CD14-positive monocyte (primary cell): ENCODE data around the gene SKOR2. TPM values are rescaled to one million over a fixed set of nuclear protein-coding genes. Genes with fewer than 3 reads are reported as not detected.

ENCODE experiments used
- DNase-seq, 3 donors: peaks; one replicate each; pipeline ENCODE4 v3.0.0-alpha.2; 2011 to 2022
- H2AFZ ChIP-seq: 2 replicates; pipeline ENCODE4 v1.6.0; 2012; ENCODE audit warnings: mild to moderate bottlenecking, low read depth, low read length, inconsistent platforms; ENCODE audit not compliant: insufficient read depth, poor library complexity, severe bottlenecking
- H3K27ac ChIP-seq, 2 donors: 1 replicate in 1 of 2; 2 replicates in 1 of 2; pipeline ENCODE4 v1.5.1; 2012 to 2013; ENCODE audit warnings: low read length in 2 of 2, control low read depth in 1 of 2, inconsistent platforms in 1 of 2, low read depth in 1 of 2, mild to moderate bottlenecking in 1 of 2
- H3K27me3 ChIP-seq, 2 donors: one replicate each; pipeline versions ENCODE4 v1.6.0 to v1.6.1; 2011 to 2013; ENCODE audit warnings: low read length in 2 of 2; ENCODE audit not compliant: control insufficient read depth in 2 of 2, insufficient read depth in 2 of 2
- H3K36me3 ChIP-seq, 2 donors: replicated peaks in 1 of 2; 1 replicate in 1 of 2; 2 replicates in 1 of 2; pipeline versions ENCODE4 v1.5.1 to v1.6.1; 2012 to 2013; ENCODE audit warnings: low read length in 2 of 2, control low read depth in 1 of 2, inconsistent platforms in 1 of 2, mild to moderate bottlenecking in 1 of 2; ENCODE audit not compliant: insufficient read depth in 2 of 2, control insufficient read depth in 1 of 2
- H3K4me1 ChIP-seq, 2 donors: 1 replicate in 1 of 2; 2 replicates in 1 of 2; pipeline versions ENCODE4 v1.5.1 to v1.6.1; 2012 to 2013; ENCODE audit warnings: low read length in 2 of 2, control low read depth in 1 of 2, inconsistent platforms in 1 of 2, mild to moderate bottlenecking in 1 of 2, moderate library complexity in 1 of 2; ENCODE audit not compliant: insufficient read depth in 2 of 2, control insufficient read depth in 1 of 2
- H3K4me2 ChIP-seq: replicated peaks from 2 replicates; pipeline ENCODE3; 2012; ENCODE audit warnings: low read length, moderate library complexity, mild to moderate bottlenecking; ENCODE audit not compliant: poor library complexity, severe bottlenecking; ENCODE audit errors: extremely low read depth
- H3K4me3 ChIP-seq, 3 experiments: fragments of 200-600 bp in 1 of 3; sonication (generic) in 1 of 3; replicated peaks in 1 of 3; 1 replicate in 2 of 3; 2 replicates in 1 of 3; pipeline ENCODE4 v1.5.1; 2011 to 2013; ENCODE audit warnings: low read length in 3 of 3, mild to moderate bottlenecking in 3 of 3, control low read depth in 2 of 3, low read depth in 2 of 3, inconsistent platforms in 1 of 3, moderate library complexity in 1 of 3
- H3K79me2 ChIP-seq: 2 replicates; pipeline ENCODE4 v1.6.0; 2012; ENCODE audit warnings: mild to moderate bottlenecking, control low read depth, inconsistent platforms, low read length, moderate library complexity; ENCODE audit not compliant: insufficient read depth
- H3K9ac ChIP-seq: 2 replicates; pipeline ENCODE4 v1.6.0; 2017; ENCODE audit warnings: low read length, mild to moderate bottlenecking; ENCODE audit not compliant: insufficient read depth, poor library complexity, severe bottlenecking
- H3K9me3 ChIP-seq, 2 donors: replicated peaks in 1 of 2; 1 replicate in 1 of 2; 2 replicates in 1 of 2; pipeline versions ENCODE4 v1.5.1 to v1.6.1; 2012 to 2013; ENCODE audit warnings: low read length in 2 of 2, control low read depth in 1 of 2; ENCODE audit not compliant: control insufficient read depth in 1 of 2, insufficient read depth in 1 of 2
- H4K20me1 ChIP-seq: 2 replicates; pipeline ENCODE4 v1.6.0; 2012; ENCODE audit warnings: mild to moderate bottlenecking, low read length, control low read depth, moderate library complexity; ENCODE audit not compliant: insufficient read depth
- H3K27ac Mint-ChIP-seq, 7 donors: one replicate each; pipeline ENCODE4 v1.8.0; 2020; ENCODE audit warnings: mild to moderate bottlenecking in 7 of 7, mixed read lengths in 7 of 7, moderate library complexity in 6 of 7, inconsistent platforms in 2 of 7
- H3K27me3 Mint-ChIP-seq, 3 donors: one replicate each; pipeline ENCODE4 v1.8.0; 2021 to 2022; ENCODE audit warnings: low read depth in 3 of 3, mild to moderate bottlenecking in 3 of 3, mixed read lengths in 3 of 3, moderate library complexity in 3 of 3, inconsistent platforms in 1 of 3
- H3K36me3 Mint-ChIP-seq, 2 donors: one replicate each; pipeline ENCODE4 v1.8.0; 2020; ENCODE audit warnings: mixed read lengths in 2 of 2, inconsistent platforms in 1 of 2, mild to moderate bottlenecking in 1 of 2
- H3K4me1 Mint-ChIP-seq: one replicate; pipeline ENCODE4 v1.8.0; 2020; ENCODE audit warnings: mild to moderate bottlenecking, mixed read lengths
- H3K4me3 Mint-ChIP-seq, 2 donors: one replicate each; pipeline ENCODE4 v1.8.0; 2020; ENCODE audit warnings: mild to moderate bottlenecking in 2 of 2, mixed read lengths in 2 of 2, moderate library complexity in 1 of 2
- H3K9me3 Mint-ChIP-seq, 7 donors: one replicate each; pipeline ENCODE4 v1.8.0; 2020 to 2022; ENCODE audit warnings: mixed read lengths in 7 of 7, mild to moderate bottlenecking in 6 of 7, moderate library complexity in 6 of 7, inconsistent platforms in 2 of 7
- CTCF ChIP-seq: fragments of 200-600 bp; IDR thresholded peaks from one replicate; pipeline ENCODE4 v1.8.0; 2022; ENCODE audit warnings: antibody characterized with exemption, mild to moderate bottlenecking
- whole genome bisulfite sequencing: methylation state at CpG from one replicate; pipeline ENCODE4 v1.1.5; 2013; ENCODE audit warnings: missing lambda C conversion rate; ENCODE audit not compliant: insufficient coverage; 5-methylcytosine and 5-hydroxymethylcytosine counted together
- intact Hi-C, 2 donors: fragments of 100-400 bp; cut with micrococcal nuclease; formaldehyde crosslinking; loops; one replicate each; pipeline versions ENCODE4 v1.15.0 to v1.15.1; 2023
- polyA plus RNA-seq, 3 donors: library from polyadenylated mRNA; depleted of rRNA in 1 of 3; unstranded in 2 of 3; stranded (reverse) in 1 of 3; fragments of 300-500 nt in 2 of 3; fragments of >200 nt in 1 of 3; fragmentation: Illumina TruSeq in 2 of 3; gene quantifications; 1 replicate in 2 of 3; 2 replicates in 1 of 3; pipeline ENCODE4 v1.2.3, GENCODE V29; 2012 to 2021

Gene SKOR2
- polyA plus RNA-seq, 3 donors = not detected

GRCh38 chr18:47280121-47280520, 28.7 kb upstream of the SKOR2 start:
- TF ChIP-seq CTCF = no peak
- Histone ChIP-seq H4K20me1 (no peaks in the 10 kb centered on the region), H2AFZ (no peak overlapping the region), H3K4me2 (no peak overlapping the region), H3K4me1 (no peaks in the 10 kb centered on the region), H3K4me3 (no peak overlapping the region), H3K36me3 (no peaks in the 10 kb centered on the region), H3K79me2 (no peaks in the 10 kb centered on the region), H3K27ac (no peak overlapping the region), H3K9me3 (no peaks in the 10 kb centered on the region), H3K27me3 (no peaks in the 10 kb centered on the region), H3K9ac (no peak overlapping the region)
- no CpG with 5 or more reads among the region's 3 CpGs for WGBS
- H3K27ac Mint-ChIP-seq = no peak overlapping the region
- no peaks in the 10 kb centered on the region for H3K36me3 Mint-ChIP-seq
- no peak overlapping the region for H3K4me3 Mint-ChIP-seq
- H3K9me3 Mint-ChIP-seq = no peaks in the 10 kb centered on the region
- H3K4me1 Mint-ChIP-seq = no peaks in the 10 kb centered on the region
- peaks cover 0 to 4% (median 4%) of the 10 kb centered on the region in 3 donors for H3K27me3 Mint-ChIP-seq
- no peak for DNase-seq
- intact Hi-C loops = no loop called here

GRCh38 chr18:47274961-47275360, 23.5 kb upstream of the SKOR2 start:
- Histone ChIP-seq H3K9me3 (no peaks in the 10 kb centered on the region), H3K4me1 (no peaks in the 10 kb centered on the region), H3K27me3 (peaks cover 3 to 5% of the 10 kb centered on the region in 2 donors), H3K36me3 (no peaks in the 10 kb centered on the region), H3K9ac (no peak overlapping the region), H4K20me1 (no peaks in the 10 kb centered on the region), H3K4me2 (no peak overlapping the region), H3K27ac (no peak overlapping the region), H2AFZ (no peak overlapping the region), H3K79me2 (no peaks in the 10 kb centered on the region), H3K4me3 (no peak overlapping the region)
- Mint-ChIP-seq H3K9me3 (peaks cover 0 to 3% (median 0%) of the 10 kb centered on the region in 7 donors), H3K4me3 (peak overlapping the region in 1 of 2 donors; percentile 7), H3K4me1 (no peaks in the 10 kb centered on the region), H3K36me3 (no peaks in the 10 kb centered on the region), H3K27ac (no peak overlapping the region), H3K27me3 (peaks cover 0 to 10% (median 5%) of the 10 kb centered on the region in 3 donors)
- TF ChIP-seq CTCF = no peak
- WGBS = 59% methylated on average over 7 of the region's 9 CpGs
- DNase-seq = no peak
- intact Hi-C loops = no loop called here
